AG20443 (cell line): ENCODE measurements around the gene CDO1.

ENCODE experiments used
- DNase-seq: peaks from one replicate; pipeline ENCODE4 v3.0.0; 2012; ENCODE audit warnings: low spot score, mixed read lengths

The CDO1 gene

GRCh38 chr5:115816226-115817081, at the start of gene CDO1:
TSS of gene CDO1 (minus strand) at chr5:115816659. CDS start at chr5:115816397, 262 bp downstream.
- peak; percentile 60 for DNase-seq

GRCh38 chr5:115859378-115859777, 42.9 kb upstream of the CDO1 start:
- peak; percentile 64 for DNase-seq

- no peak for DNase-seq
Observed at GRCh38 chr5:115858396-115858795, 41.9 kb upstream of the CDO1 start.

- DNase-seq: peak; percentile 9
Observed at GRCh38 chr5:115857626-115858349, 41.3 kb upstream of the CDO1 start.

- no peak for DNase-seq
Observed at GRCh38 chr5:115857057-115857479, 40.6 kb upstream of the CDO1 start.

GRCh38 chr5:115855959-115856358, 39.5 kb upstream of the CDO1 start:
- no peak for DNase-seq

DNA sequence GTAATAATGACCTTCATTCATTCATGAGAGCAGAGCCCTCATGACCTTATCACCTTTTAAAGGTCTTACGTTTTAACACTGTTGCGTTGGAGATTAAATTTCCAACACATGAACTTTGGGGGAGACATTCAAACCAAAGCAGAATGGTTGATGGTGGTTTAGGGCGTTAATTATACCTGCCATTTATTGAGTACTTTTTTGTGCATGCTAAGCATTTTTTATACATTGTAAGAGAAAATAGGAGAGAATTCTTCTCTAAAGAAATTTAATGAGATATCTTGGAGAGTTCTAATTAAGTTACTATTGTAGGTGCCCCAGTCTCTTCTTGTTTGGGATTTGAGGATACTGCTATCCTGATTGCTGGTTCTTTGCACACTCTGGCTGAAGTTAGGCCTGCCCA, 37.7 kb upstream of the CDO1 start:
- DNase-seq: no peak

DNA sequence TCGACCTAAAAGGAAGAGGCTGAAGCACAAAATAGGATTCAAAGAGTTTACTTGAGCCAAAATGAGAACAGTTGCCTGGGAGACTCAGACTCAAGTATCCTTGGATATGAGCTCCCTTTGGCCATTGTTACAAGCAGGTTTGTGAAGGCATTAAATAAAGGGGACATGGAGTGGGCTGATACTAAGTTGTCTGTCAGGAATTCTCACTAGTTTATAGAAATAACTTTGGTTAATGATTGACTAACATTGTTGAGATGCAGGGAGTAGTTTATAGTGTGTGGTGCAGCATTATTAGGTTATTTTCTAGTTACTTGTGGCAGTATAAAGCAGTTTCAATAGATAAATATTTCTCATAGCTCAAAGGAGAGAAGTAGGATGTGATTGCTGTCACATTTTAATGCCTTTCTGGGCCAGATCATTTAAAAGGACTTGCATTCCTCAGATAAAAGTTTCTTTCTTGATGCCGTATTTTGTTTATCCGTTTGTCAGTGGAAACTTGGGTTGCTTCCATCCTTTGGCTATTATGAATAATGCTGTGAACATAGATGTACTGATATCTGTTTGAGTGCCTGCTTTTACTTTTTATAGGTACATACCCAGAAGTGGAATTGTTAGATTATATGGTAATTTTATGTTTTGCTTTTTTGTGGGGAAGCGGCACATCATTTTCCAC, 34.4 kb upstream of the CDO1 start:
- no peak for DNase-seq

GRCh38 chr5:115849258-115849798, 32.9 kb upstream of the CDO1 start:
- no peak for DNase-seq

DNA sequence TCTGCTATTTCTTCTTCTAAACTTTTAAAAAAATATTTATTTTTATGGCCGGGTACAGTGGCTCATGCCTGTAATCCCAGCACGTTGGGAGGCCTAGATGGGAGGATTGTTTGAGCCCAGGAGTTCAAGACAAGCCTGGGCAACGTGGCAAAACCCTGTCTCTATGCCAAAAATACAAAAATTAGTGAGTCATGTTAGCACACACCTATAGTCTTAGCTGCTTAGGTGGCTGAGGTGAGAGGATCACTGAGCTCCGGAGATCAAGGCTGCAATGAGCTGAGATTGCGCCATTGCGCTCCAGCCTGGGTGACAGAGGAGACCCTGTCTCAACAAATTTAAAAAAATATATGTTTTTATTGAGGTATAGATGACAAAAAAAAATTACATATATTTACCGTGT, 30.8 kb upstream of the CDO1 start:
- DNase-seq: no peak

DNA sequence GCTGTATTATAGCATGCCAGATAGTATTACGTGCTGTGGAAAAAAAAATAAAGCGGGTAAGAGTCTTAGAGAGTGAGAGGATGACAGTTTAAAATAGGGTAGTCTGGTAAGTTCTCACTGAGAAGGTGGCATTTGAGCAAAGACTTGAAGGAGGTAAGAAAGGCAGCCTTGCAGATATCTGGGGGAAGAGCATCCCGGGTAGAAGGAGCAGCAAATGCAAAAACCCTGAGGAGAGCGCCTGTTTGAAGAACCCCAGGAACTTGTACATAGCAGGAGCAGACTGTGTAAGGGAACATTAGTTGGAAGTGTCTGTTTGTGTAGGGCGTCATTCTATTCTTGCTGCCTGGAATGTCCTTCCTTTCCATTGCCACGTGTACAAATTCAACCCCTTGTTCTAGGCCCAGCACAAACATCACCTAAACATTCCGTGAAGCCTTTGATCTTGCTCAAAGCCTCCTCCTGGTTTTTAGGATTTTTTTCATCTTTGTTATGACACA, 27.9 kb upstream of the CDO1 start:
- no peak for DNase-seq

DNA sequence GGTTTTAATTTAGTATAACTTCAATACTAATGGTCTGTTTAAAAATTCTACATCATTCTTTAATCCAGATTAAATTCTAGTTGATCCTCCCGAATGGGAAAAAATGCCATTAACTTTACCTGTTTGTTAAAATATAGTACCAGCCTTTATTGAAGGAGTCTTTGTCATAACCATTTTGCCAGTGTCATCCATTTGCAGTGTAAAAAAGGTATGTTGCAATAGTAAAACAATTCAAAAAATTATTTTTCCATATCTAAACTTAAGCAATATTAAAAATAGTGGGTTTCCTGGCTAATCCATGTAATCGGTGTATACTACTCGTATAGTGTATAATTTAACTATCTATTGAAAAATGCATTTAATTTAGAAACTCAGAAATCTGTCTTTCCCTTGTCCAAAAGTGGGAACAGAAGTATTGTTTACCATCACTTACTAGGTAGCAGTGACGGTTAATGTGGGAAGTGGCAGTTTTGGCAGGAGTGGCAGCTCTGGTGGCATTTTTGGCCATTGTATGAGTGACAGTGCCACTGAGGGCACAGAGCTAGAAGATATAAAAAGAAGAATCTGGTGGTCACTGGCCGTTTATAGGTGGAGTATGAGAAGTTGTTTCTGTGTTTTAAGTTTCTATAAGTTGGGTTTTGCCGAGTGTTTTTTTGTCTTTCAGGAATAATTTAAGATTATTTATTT, 27.1 kb upstream of the CDO1 start:
- DNase-seq: no peak

GRCh38 chr5:115842952-115843351, 26.5 kb upstream of the CDO1 start:
- DNase-seq: no peak

- peak; percentile 75 for DNase-seq
Observed at GRCh38 chr5:115842089-115842935, 25.9 kb upstream of the CDO1 start.

GRCh38 chr5:115841382-115842088, 25.1 kb upstream of the CDO1 start, which contains the start of the genes AP3S1 and ATG12:
TSS of gene AP3S1 (plus strand) at chr5:115841935. CDS start at chr5:115842038, 103 bp downstream.
TSS of gene ATG12 (minus strand) at chr5:115841565. CDS start at chr5:115841552, 13 bp downstream.
- peak; percentile 96 for DNase-seq

DNA sequence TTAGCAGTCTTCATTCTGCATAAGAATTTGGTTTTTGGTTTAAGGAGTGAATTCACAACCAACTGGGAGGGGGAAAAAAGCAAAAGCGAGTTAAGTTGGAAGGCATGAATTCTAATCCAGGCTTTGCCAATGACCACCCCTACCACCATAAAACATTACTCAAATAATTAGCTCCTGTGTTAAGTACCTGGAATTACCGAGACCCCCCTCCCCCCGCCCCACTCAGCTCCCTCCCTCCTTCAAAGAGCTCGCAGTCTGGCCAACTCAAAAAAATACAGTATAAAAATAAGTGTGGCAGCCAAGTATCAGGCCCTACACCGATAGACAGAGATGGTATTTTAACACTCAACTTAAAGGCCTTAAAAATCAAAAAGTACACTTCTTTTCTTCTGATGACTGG, 24.4 kb upstream of the CDO1 start:
- no peak for DNase-seq

GRCh38 chr5:115838885-115839518, 22.5 kb upstream of the CDO1 start:
- DNase-seq: peak; percentile 48

GRCh38 chr5:115835481-115835880, 19.0 kb upstream of the CDO1 start:
- no peak for DNase-seq

DNA sequence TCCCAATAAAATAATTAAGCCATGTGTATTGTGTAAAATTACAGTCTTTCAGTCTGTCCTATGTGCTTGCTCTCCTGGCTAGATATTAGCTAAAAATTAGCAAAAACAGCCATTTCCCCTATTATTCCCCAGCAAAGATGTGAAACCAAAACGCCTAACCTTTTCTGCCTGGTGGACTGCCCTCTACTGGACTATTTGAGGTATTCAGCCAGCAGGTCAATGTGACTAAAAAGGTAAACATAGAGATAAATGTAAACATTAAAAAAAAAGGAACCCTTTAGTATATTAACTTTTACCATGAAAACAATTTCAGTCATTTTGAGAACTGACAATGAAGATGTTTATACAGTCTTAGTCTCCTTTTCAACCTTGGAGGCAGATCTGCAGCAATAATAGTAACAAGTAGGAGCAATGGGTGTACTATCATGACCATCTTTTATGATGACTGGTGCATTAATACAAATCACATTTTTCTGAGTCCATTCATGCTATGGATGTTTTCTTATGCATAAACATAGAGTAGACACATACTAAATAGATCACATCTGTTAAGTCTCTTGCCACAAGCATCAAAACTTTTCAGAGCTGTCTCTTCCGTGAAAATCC, 14.8 kb upstream of the CDO1 start:
- DNase-seq: peak; percentile 55
